SJSA1 (cell line): ENCODE results near the gene ACADSB. TPM values are rescaled to one million over a fixed set of nuclear protein-coding genes. Genes with fewer than 3 reads are reported as not detected.

Source experiments
- DNase-seq, 2 experiments: peaks; one replicate each; pipeline ENCODE4 v3.0.0-alpha.2; 2015 to 2020; ENCODE audit warnings: low spot score in 2 of 2, low read depth in 1 of 2
- H3K27ac ChIP-seq: fragments of 250-450 bp; sonication (Bioruptor Pico); 2 replicates; pipeline ENCODE4 v1.5.1; 2020; ENCODE audit warnings: mild to moderate bottlenecking, moderate library complexity
- H3K27me3 ChIP-seq: fragments of 250-450 bp; sonication (Bioruptor Pico); replicated peaks from 2 replicates; pipeline ENCODE4 v1.5.1; 2020; ENCODE audit warnings: mild to moderate bottlenecking, moderate library complexity
- H3K36me3 ChIP-seq: fragments of 250-450 bp; sonication (Bioruptor Pico); 2 replicates; pipeline ENCODE4 v1.5.1; 2020; ENCODE audit warnings: mild to moderate bottlenecking
- H3K4me1 ChIP-seq: fragments of 250-450 bp; sonication (Bioruptor Pico); replicated peaks from 2 replicates; pipeline ENCODE4 v1.6.1; 2021; ENCODE audit warnings: mild to moderate bottlenecking
- H3K4me3 ChIP-seq: fragments of 250-450 bp; sonication (Bioruptor Pico); 2 replicates; pipeline ENCODE4 v1.5.1; 2020; ENCODE audit warnings: mild to moderate bottlenecking
- H3K9me3 ChIP-seq: fragments of 250-450 bp; sonication (Bioruptor Pico); replicated peaks from 2 replicates; pipeline ENCODE4 v1.5.1; 2020; ENCODE audit warnings: mild to moderate bottlenecking
- total RNA-seq: library from RNA; depleted of rRNA; stranded (reverse); fragments of >200 nt; shearing (Covaris generic); gene quantifications from 2 replicates; pipeline ENCODE4 v1.2.3, GENCODE V29; 2014

Gene ACADSB
- total RNA-seq, 1 experiment from 2014 or later: 10.3 TPM

GRCh38 chr10:123013456-123014419 lies 4.9 kb downstream of the ACADSB start:
- peaks cover 7% of the 10 kb centered on the region; the same call in 1 of the 2 replicates for H3K4me1 ChIP-seq
- no peak overlapping the region for H3K4me3 ChIP-seq
- H3K27ac ChIP-seq: no peak overlapping the region
- H3K27me3 ChIP-seq: no peaks in the 10 kb centered on the region
- no peaks in the 10 kb centered on the region for H3K9me3 ChIP-seq
- no peak for DNase-seq
- no peaks in the 10 kb centered on the region; the same call in 1 of the 2 replicates for H3K36me3 ChIP-seq

- no peaks in the 10 kb centered on the region for H3K36me3 ChIP-seq
- no peaks in the 10 kb centered on the region for H3K4me1 ChIP-seq
- H3K27me3 ChIP-seq: no peaks in the 10 kb centered on the region
- H3K27ac ChIP-seq: no peak overlapping the region
- no peaks in the 10 kb centered on the region for H3K9me3 ChIP-seq
- DNase-seq: no peak
- no peak overlapping the region for H3K4me3 ChIP-seq
Measured at GRCh38 chr10:123014772-123015171, 6.0 kb downstream of the ACADSB start.

- no peaks in the 10 kb centered on the region for H3K4me1 ChIP-seq
- no peaks in the 10 kb centered on the region for H3K36me3 ChIP-seq
- no peaks in the 10 kb centered on the region for H3K27me3 ChIP-seq
- no peaks in the 10 kb centered on the region for H3K9me3 ChIP-seq
- DNase-seq: no peak
- no peak overlapping the region for H3K27ac ChIP-seq
- H3K4me3 ChIP-seq: no peak overlapping the region
Measured at GRCh38 chr10:123016228-123016627, 7.4 kb downstream of the ACADSB start.

GRCh38 chr10:123017421-123018165 lies 8.8 kb downstream of the ACADSB start:
- H3K36me3 ChIP-seq: no peaks in the 10 kb centered on the region

GRCh38 chr10:123018531-123018930 lies 9.7 kb downstream of the ACADSB start:
- no peak overlapping the region for H3K4me3 ChIP-seq
- no peaks in the 10 kb centered on the region for H3K27me3 ChIP-seq

More at GRCh38 chr10:123017421-123018165, 8.8 kb downstream of the ACADSB start:
- Histone ChIP-seq H3K9me3 (no peaks in the 10 kb centered on the region), H3K4me1 (no peaks in the 10 kb centered on the region), H3K4me3 (no peak overlapping the region), H3K27ac (no peak overlapping the region), H3K27me3 (no peaks in the 10 kb centered on the region)
- DNase-seq: no peak

GRCh38 chr10:123019264-123019663 lies 10.5 kb downstream of the ACADSB start:
- Histone ChIP-seq H3K4me1 (no peaks in the 10 kb centered on the region), H3K27ac (no peak overlapping the region), H3K27me3 (no peaks in the 10 kb centered on the region), H3K36me3 (no peaks in the 10 kb centered on the region), H3K4me3 (no peak overlapping the region), H3K9me3 (no peaks in the 10 kb centered on the region)
- DNase-seq: no peak

More at GRCh38 chr10:123018531-123018930, 9.7 kb downstream of the ACADSB start:
- Histone ChIP-seq H3K9me3 (no peaks in the 10 kb centered on the region), H3K4me1 (no peaks in the 10 kb centered on the region), H3K36me3 (no peaks in the 10 kb centered on the region), H3K27ac (no peak overlapping the region)
- no peak for DNase-seq

GRCh38 chr10:123019941-123020703 lies 11.3 kb downstream of the ACADSB start:
- H3K36me3 ChIP-seq: no peaks in the 10 kb centered on the region
- no peaks in the 10 kb centered on the region for H3K4me1 ChIP-seq
- H3K27me3 ChIP-seq: no peaks in the 10 kb centered on the region
- H3K4me3 ChIP-seq: no peak overlapping the region
- no peaks in the 10 kb centered on the region for H3K9me3 ChIP-seq
- no peak for DNase-seq
- H3K27ac ChIP-seq: no peak overlapping the region

- Histone ChIP-seq H3K36me3 (no peaks in the 10 kb centered on the region), H3K9me3 (no peaks in the 10 kb centered on the region), H3K27ac (no peak overlapping the region), H3K27me3 (no peaks in the 10 kb centered on the region), H3K4me3 (no peak overlapping the region), H3K4me1 (no peaks in the 10 kb centered on the region)
- DNase-seq: no peak
Measured at GRCh38 chr10:123021517-123021916, 12.7 kb downstream of the ACADSB start.

- H3K9me3 ChIP-seq: no peaks in the 10 kb centered on the region
- no peak overlapping the region for H3K27ac ChIP-seq
- no peak overlapping the region for H3K4me3 ChIP-seq
- no peaks in the 10 kb centered on the region for H3K4me1 ChIP-seq
- no peaks in the 10 kb centered on the region for H3K36me3 ChIP-seq
- no peaks in the 10 kb centered on the region for H3K27me3 ChIP-seq
- no peak for DNase-seq
Measured at GRCh38 chr10:123024540-123024939, 15.7 kb downstream of the ACADSB start.

GRCh38 chr10:123026302-123026701 lies 17.5 kb downstream of the ACADSB start:
- Histone ChIP-seq H3K36me3 (no peaks in the 10 kb centered on the region), H3K27ac (no peak overlapping the region), H3K27me3 (no peaks in the 10 kb centered on the region), H3K4me1 (0 out of 2 replicates have a peak, but pooled peaks cover 2% of the 10 kb centered on the region), H3K4me3 (no peak overlapping the region), H3K9me3 (no peaks in the 10 kb centered on the region)
- no peak for DNase-seq

- H3K9me3 ChIP-seq: no peaks in the 10 kb centered on the region
- H3K4me1 ChIP-seq: 0 out of 2 replicates have a peak, but pooled peaks cover 3% of the 10 kb centered on the region
- DNase-seq: no peak
- H3K36me3 ChIP-seq: no peaks in the 10 kb centered on the region
- H3K27me3 ChIP-seq: no peaks in the 10 kb centered on the region
- H3K27ac ChIP-seq: no peak overlapping the region
- no peak overlapping the region for H3K4me3 ChIP-seq
Measured at GRCh38 chr10:123027861-123028260, 19.1 kb downstream of the ACADSB start.

GRCh38 chr10:123031124-123031523 lies 22.3 kb downstream of the ACADSB start:
- Histone ChIP-seq H3K9me3 (no peaks in the 10 kb centered on the region), H3K36me3 (peaks cover 3% of the 10 kb centered on the region; the same call in 1 of the 2 replicates), H3K4me1 (0 out of 2 replicates have a peak, but pooled peaks cover 3% of the 10 kb centered on the region), H3K27ac (no peak overlapping the region), H3K4me3 (no peak overlapping the region), H3K27me3 (no peaks in the 10 kb centered on the region)
- no peak for DNase-seq

- Histone ChIP-seq H3K27me3 (no peaks in the 10 kb centered on the region), H3K4me3 (no peak overlapping the region), H3K36me3 (peaks cover 3% of the 10 kb centered on the region; the same call in 1 of the 2 replicates), H3K27ac (no peak overlapping the region), H3K4me1 (0 out of 2 replicates have a peak, but pooled peaks cover 3% of the 10 kb centered on the region), H3K9me3 (no peaks in the 10 kb centered on the region)
- DNase-seq: no peak
Measured at GRCh38 chr10:123034332-123034731, 25.5 kb downstream of the ACADSB start.
